Sigmoid colon (tissue), 7 donors: ENCODE results near the gene RHOB. TPM values are rescaled to one million over a fixed set of nuclear protein-coding genes. Genes with fewer than 3 reads are reported as not detected.

Experiments
- DNase-seq: peaks from one replicate; pipeline ENCODE4 v3.0.0-alpha.2; 2019
- H3K27ac ChIP-seq, 4 donors: fragments of 200-600 bp; sonication (generic); one replicate each; pipeline ENCODE4 v1.5.1; 2016 to 2019; ENCODE audit warnings: mild to moderate bottlenecking in 1 of 4
- H3K27me3 ChIP-seq, 3 donors: fragments of 200-600 bp; sonication (generic); one replicate each; pipeline ENCODE4 v1.5.1; 2019; ENCODE audit warnings: mild to moderate bottlenecking in 1 of 3
- H3K36me3 ChIP-seq, 4 donors: fragments of 200-600 bp; sonication (generic); one replicate each; pipeline ENCODE4 v1.5.1; 2016 to 2019
- H3K4me1 ChIP-seq, 4 donors: fragments of 200-600 bp; sonication (generic); one replicate each; pipeline ENCODE4 v1.5.1; 2017 to 2019
- H3K4me3 ChIP-seq, 4 donors: fragments of 200-600 bp; sonication (generic); one replicate each; pipeline ENCODE4 v1.5.1; 2017 to 2019; ENCODE audit warnings: mild to moderate bottlenecking in 2 of 4, moderate library complexity in 1 of 4
- H3K9me3 ChIP-seq, 4 donors: fragments of 200-600 bp in 3 of 4; sonication (generic) in 3 of 4; one replicate each; pipeline versions ENCODE4 v1.5.1 to v1.6.1; 2013 to 2019
- EP300 ChIP-seq, 4 donors: sonication (generic); formaldehyde crosslinking; IDR thresholded peaks; one replicate each; pipeline ENCODE4 v1.6.1; 2017; ENCODE audit warnings: antibody characterized with exemption in 4 of 4
- POLR2A ChIP-seq, 2 donors: fragments of 450-650 bp; IDR thresholded peaks; one replicate each; pipeline ENCODE4 v1.6.1; 2016; ENCODE audit warnings: antibody characterized with exemption in 2 of 2, mild to moderate bottlenecking in 2 of 2, moderate library complexity in 2 of 2
- POLR2AphosphoS5 ChIP-seq, 4 donors: sonication (generic); formaldehyde crosslinking; IDR thresholded peaks; one replicate each; pipeline ENCODE4 v1.6.1; 2017; ENCODE audit warnings: antibody characterized with exemption in 4 of 4
- WGBS, 2 donors: extraction: QIAGEN DNeasy Blood & Tissue Kit; methylation state at CpG; one replicate each; pipeline ENCODE4 v1.1.7; 2013; 5-methylcytosine and 5-hydroxymethylcytosine counted together
- intact Hi-C: fragments of 100-400 bp; cut with DNase I; formaldehyde crosslinking; loops from one replicate; pipeline ENCODE4 v1.15.1; 2023
- polyA plus RNA-seq, 3 donors: library from polyadenylated mRNA; stranded (reverse); fragments of 200-250 nt; gene quantifications; one replicate each; pipeline ENCODE4 v1.2.3, GENCODE V29; 2013
- total RNA-seq, 4 donors: library from RNA; depleted of rRNA; stranded (reverse); fragments of >200 nt; gene quantifications; one replicate each; pipeline ENCODE4 v1.1.0, GENCODE V29; 2016
- TF ChIP-seq, protein P1 (sequence below), 4 experiments: fragments of 450-650 bp in 3 of 4; fragments of 200-600 bp in 1 of 4; IDR thresholded peaks; one replicate each; pipeline ENCODE4 v1.5.1; 2016 to 2019; ENCODE audit warnings: antibody characterized with exemption in 4 of 4, mild to moderate bottlenecking in 3 of 4, moderate library complexity in 2 of 4
- donor health status: healthy with polysubstance abuse.
- donor health status: Bipolar disorder and iron deficiency.
- donor health status: healthy.

Gene RHOB
- total and polyA plus RNA-seq, 7 donors: 60.6 to 1,323 (median 753) TPM

DNA sequence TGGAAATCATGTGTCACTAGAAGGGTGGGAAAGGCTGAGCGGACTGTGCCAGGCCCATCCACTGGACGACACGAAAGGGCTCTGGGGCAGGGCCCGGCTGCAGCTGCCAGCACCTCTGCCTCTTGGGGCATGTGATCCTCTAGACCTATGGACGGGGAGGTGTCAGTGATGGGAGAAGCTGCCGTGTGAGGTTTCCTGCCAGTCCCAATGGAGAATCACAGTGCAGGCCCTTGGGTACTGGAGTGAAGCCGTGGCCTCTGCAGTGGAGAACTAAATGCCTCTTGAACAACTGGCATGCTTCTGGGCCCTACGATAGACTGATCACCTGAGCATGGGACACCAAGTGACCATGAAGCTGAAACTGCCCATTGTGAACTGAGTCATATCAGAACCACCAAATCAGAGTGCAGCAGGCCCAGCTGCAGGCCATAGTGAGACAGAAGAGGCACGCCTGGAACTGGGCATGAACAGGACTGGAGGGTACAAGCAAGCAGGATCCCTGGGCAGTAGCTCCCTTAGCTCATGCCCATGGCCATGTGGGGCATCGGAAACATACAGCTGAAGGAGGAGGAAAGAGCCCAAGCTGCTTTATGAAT is 18.8 kb upstream of the RHOB start:
- Histone ChIP-seq H3K27me3 (no peaks in the 10 kb centered on the region), H3K36me3 (no peaks in the 10 kb centered on the region), H3K9me3 (no peaks in the 10 kb centered on the region), H3K27ac (no peak overlapping the region), H3K4me3 (no peak overlapping the region), H3K4me1 (peaks cover 0 to 39% (median 34%) of the 10 kb centered on the region in 4 donors)
- intact Hi-C loops: no loop called here
- TF ChIP-seq, protein P1, sequence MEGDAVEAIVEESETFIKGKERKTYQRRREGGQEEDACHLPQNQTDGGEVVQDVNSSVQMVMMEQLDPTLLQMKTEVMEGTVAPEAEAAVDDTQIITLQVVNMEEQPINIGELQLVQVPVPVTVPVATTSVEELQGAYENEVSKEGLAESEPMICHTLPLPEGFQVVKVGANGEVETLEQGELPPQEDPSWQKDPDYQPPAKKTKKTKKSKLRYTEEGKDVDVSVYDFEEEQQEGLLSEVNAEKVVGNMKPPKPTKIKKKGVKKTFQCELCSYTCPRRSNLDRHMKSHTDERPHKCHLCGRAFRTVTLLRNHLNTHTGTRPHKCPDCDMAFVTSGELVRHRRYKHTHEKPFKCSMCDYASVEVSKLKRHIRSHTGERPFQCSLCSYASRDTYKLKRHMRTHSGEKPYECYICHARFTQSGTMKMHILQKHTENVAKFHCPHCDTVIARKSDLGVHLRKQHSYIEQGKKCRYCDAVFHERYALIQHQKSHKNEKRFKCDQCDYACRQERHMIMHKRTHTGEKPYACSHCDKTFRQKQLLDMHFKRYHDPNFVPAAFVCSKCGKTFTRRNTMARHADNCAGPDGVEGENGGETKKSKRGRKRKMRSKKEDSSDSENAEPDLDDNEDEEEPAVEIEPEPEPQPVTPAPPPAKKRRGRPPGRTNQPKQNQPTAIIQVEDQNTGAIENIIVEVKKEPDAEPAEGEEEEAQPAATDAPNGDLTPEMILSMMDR (IDR thresholded peaks at IDR 0.05): no peak
- TF ChIP-seq EP300 (IDR thresholded peaks at IDR 0.05): no peak
- no peak for TF ChIP-seq POLR2A (IDR thresholded peaks at IDR 0.05)
- TF ChIP-seq POLR2AphosphoS5 (IDR thresholded peaks at IDR 0.05): no peak
- DNase-seq: no peak
- 90 to 93% methylated on average over 10 of the region's 10 CpGs for WGBS, 2 donors

DNA sequence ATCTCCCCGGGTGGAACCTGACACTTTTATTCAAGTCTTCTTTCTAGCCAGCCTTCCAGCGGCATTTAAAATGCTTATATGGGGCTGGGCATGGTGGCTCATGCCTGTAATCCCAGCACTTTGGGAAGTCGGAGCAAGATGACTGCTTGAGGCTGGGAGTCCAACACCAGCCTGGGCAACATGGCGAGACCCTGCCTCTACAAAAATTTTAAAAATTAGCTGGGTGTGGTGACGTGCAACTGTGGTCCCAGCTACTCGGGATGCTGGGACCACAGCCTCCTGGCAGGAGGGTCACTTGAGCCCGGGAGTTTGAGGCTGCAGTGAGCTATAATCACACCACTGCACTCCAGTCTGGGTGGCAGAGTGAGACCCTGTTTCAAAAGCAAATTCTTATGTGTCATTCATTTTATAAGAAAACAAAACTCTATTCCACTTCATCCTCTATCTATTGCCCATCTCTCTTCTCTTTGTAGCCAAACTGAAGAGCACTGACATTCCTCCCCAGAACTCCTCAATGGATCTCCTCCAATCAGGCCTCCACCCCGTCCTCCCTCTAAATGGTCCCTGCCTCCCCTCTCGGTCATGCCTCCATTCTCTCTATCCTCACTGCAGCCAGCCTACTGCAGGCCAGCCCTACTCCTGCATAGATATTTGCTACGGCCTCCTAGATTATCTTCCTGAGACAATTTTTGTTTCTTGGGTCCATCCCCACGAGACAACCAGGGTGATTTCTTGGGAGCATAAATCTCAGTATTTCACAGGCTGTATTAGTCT is 18.0 kb upstream of the RHOB start:
- Histone ChIP-seq H3K27ac (peak overlapping the region in 3 of 4 donors; percentile 47 to 56 (median 54)), H3K27me3 (no peaks in the 10 kb centered on the region), H3K4me1 (peaks cover 0 to 34% (median 28%) of the 10 kb centered on the region in 4 donors), H3K4me3 (no peak overlapping the region), H3K36me3 (no peaks in the 10 kb centered on the region), H3K9me3 (no peaks in the 10 kb centered on the region)
- TF ChIP-seq, protein P1 (IDR thresholded peaks at IDR 0.05): no peak
- TF ChIP-seq POLR2AphosphoS5 (IDR thresholded peaks at IDR 0.05): no peak
- TF ChIP-seq POLR2A (IDR thresholded peaks at IDR 0.05): no peak
- TF ChIP-seq EP300 (IDR thresholded peaks at IDR 0.05): no peak
- 84 to 92% methylated on average over 11 of the region's 11 CpGs for WGBS, 2 donors
- intact Hi-C loops: no loop called here
- no peak for DNase-seq

DNA sequence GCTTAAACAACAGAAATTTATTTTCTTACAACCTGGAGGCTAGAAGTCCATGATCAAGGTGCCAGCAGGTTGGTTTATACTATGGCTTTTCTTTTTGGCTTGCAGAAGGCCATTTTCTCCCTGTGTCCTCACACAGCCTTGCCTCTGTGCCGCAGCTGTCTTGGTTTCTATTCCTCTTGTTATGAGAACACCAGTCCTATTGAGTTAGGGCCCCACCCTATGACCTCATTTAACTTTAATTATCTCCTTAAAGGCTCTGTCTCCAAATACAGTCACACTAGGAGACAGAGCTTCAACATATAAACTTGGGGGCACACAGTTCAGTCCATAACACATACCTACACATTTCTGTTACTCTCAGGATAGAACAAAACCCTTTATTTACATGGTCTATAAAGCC is 17.3 kb upstream of the RHOB start:
- intact Hi-C loops: no loop called here
- Histone ChIP-seq H3K36me3 (no peaks in the 10 kb centered on the region), H3K4me3 (no peak overlapping the region), H3K27ac (peak overlapping the region; percentile 40 to 56 (median 50)), H3K9me3 (no peaks in the 10 kb centered on the region), H3K27me3 (no peaks in the 10 kb centered on the region), H3K4me1 (peaks cover 0 to 27% (median 23%) of the 10 kb centered on the region in 4 donors)
- TF ChIP-seq EP300 (IDR thresholded peaks at IDR 0.05) (no peak), POLR2A (IDR thresholded peaks at IDR 0.05) (no peak), POLR2AphosphoS5 (IDR thresholded peaks at IDR 0.05) (peak in 2 of 4 donors; percentile 37 to 58)
- TF ChIP-seq, protein P1 (IDR thresholded peaks at IDR 0.05): no peak
- 2 to 39% methylated on average over 1 of the region's 1 CpG for WGBS, 2 donors
- DNase-seq: no peak

DNA sequence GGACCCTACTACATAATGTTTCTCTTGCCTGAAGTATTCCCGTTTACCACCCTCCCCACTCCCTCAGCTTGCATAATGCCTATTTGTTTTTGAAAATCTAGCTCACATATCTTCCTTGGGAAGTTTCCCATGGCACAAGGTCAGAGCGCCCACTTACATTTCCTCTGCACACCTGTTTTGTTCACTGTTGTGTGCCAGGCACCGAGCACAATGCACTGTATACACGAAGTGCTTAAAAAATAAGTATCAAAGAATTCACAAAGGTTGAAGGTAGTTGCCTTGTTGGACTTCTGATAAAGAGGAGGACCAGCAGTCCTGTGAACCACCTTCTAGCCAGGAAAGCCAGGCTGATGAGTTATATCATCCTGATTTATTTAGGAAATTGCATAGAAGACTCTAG is 16.8 kb upstream of the RHOB start:
- WGBS, 2 donors: 49 to 72% methylated on average over 4 of the region's 4 CpGs
- TF ChIP-seq, protein P1 (IDR thresholded peaks at IDR 0.05): no peak
- TF ChIP-seq POLR2AphosphoS5 (IDR thresholded peaks at IDR 0.05): no peak
- TF ChIP-seq EP300 (IDR thresholded peaks at IDR 0.05): no peak
- no peak for TF ChIP-seq POLR2A (IDR thresholded peaks at IDR 0.05)

More for the DNA sequence above, 16.8 kb upstream of the RHOB start:
- intact Hi-C loops: no loop called here
- Histone ChIP-seq H3K4me3 (no peak overlapping the region), H3K4me1 (peaks cover 0 to 22% (median 18%) of the 10 kb centered on the region in 4 donors), H3K27me3 (no peaks in the 10 kb centered on the region), H3K9me3 (no peaks in the 10 kb centered on the region), H3K27ac (peak overlapping the region; percentile 13 to 56 (median 47)), H3K36me3 (no peaks in the 10 kb centered on the region)
- peak; percentile 12 for DNase-seq
